ENCODE results near the gene MYG1.

DNA sequence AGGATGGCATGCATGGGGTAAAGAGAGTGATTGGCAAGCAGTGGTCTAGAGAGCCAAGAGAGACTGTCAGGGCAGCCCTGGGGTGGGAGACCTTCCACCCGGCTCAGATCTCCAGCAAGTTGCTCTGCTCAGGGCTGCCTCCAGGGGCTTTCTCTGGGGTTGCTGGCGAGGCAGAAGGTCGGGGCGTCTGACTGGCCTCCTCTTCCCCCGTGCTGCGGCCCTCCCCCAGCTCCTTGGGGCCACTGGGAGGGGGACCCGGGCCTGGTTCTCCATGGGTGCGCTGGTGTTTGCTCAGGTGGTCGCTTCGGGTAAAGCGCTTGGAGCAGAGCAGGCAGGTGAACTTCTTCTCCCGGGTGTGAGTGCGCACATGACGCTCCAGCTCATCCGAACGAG, 28.5 kb downstream of the MYG1 start:
- TF ChIP-seq, protein P1, sequence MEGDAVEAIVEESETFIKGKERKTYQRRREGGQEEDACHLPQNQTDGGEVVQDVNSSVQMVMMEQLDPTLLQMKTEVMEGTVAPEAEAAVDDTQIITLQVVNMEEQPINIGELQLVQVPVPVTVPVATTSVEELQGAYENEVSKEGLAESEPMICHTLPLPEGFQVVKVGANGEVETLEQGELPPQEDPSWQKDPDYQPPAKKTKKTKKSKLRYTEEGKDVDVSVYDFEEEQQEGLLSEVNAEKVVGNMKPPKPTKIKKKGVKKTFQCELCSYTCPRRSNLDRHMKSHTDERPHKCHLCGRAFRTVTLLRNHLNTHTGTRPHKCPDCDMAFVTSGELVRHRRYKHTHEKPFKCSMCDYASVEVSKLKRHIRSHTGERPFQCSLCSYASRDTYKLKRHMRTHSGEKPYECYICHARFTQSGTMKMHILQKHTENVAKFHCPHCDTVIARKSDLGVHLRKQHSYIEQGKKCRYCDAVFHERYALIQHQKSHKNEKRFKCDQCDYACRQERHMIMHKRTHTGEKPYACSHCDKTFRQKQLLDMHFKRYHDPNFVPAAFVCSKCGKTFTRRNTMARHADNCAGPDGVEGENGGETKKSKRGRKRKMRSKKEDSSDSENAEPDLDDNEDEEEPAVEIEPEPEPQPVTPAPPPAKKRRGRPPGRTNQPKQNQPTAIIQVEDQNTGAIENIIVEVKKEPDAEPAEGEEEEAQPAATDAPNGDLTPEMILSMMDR (IDR thresholded peaks at IDR 0.05): no peak
- TF ChIP-seq MXI1 (IDR thresholded peaks at IDR 0.05; ENCODE audit: low read depth, low read length) (no peak), TCF12 (IDR thresholded peaks at IDR 0.05) (no peak), FOXJ3 (CRISPR knock-in tag; IDR thresholded peaks at IDR 0.05) (no peak), RCOR1 (IDR thresholded peaks at IDR 0.05; ENCODE audit: low read length) (no peak), YY1 (IDR thresholded peaks at IDR 0.05; ENCODE audit: low read depth) (no peak), FOXM1 (IDR thresholded peaks at IDR 0.05; ENCODE audit: low read depth) (no peak), RFX5 (IDR thresholded peaks at IDR 0.05; ENCODE audit: low read length) (no peak), RAD21 (IDR thresholded peaks at IDR 0.05; ENCODE audit: low read length) (no peak), POLR2AphosphoS5 (IDR thresholded peaks at IDR 0.05; ENCODE audit: low read depth, low read length) (no peak), SIN3A (IDR thresholded peaks at IDR 0.05; ENCODE audit: borderline replicate concordance, low read depth, low read length) (no peak), CHD2 (IDR thresholded peaks at IDR 0.05; ENCODE audit: low read length, partially characterized antibody) (no peak), IRF3 (IDR thresholded peaks at IDR 0.05; ENCODE audit: low read depth, low read length) (no peak)
